GM18861 (cell line): ENCODE results near the gene KRTAP2-1.
"Not testable (repeated sequence)": the region's sequence is repeated elsewhere in the genome, so short reads cannot be mapped to it uniquely, and the experiment has no call there.

Source experiments
- ATAC-seq: cut with Tn5 transposase; IDR thresholded peaks from one replicate; pipeline ENCODE4 v1.9.1; 2021; ENCODE audit not compliant: unreplicated experiment

The KRTAP2-1 gene, protein sequence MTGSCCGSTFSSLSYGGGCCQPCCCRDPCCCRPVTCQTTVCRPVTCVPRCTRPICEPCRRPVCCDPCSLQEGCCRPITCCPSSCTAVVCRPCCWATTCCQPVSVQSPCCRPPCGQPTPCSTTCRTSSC

DNA sequence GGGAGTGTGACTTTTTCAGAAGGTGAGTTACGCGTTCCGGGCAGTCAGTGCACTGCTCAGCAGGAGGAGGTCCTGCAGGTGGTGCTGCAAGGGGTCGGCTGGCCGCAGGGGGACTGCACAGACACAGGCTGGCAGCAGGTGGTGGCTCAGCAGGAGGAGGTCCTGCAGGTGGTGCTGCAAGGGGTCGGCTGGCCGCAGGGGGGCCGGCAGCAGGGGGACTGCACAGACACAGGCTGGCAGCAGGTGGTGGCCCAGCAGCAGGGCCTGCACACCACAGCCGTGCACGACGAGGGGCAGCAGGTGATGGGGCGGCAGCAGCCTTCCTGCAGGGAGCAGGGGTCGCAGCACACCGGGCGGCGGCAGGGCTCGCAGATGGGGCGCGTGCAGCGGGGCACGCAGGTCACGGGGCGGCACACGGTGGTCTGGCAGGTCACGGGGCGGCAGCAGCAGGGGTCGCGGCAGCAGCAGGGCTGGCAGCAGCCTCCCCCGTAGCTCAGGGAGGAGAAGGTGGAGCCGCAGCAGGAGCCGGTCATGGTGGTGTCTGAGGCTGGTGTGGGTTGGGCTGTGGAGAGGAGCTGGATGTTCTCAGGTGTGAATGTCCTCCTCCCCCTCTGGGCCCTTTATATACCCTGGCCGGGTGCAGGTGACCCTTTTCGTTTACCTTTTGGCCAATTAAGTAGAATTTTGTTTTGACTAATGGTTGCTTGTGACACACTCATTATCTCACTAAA, at the start of gene KRTAP2-1:
TSS of gene KRTAP2-1 (minus strand) at position 582 of the 731 bp plus-strand sequence. CDS start at position 533, 49 bp downstream.
- not testable (repeated sequence) for ATAC-seq

DNA sequence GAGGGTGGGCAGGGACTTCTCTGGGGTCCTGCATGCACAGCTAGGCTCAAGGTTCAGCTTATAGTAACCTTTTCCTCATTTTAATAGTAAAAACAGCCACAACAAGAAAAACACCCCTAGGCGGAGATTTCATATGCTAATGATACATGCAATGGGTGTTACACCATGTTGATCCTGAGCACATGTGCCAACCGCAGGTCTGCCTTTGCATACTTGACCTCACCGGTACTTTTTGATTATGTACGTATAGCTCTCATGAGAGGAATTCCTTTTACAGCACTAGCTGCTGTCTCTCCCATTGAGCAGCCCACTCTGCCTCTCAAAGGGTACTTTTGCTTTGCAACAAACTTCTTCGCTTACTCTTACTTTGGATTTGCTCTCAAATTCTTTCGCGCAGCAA, 48.9 kb upstream of the KRTAP2-1 start:
- ATAC-seq = no peak

DNA sequence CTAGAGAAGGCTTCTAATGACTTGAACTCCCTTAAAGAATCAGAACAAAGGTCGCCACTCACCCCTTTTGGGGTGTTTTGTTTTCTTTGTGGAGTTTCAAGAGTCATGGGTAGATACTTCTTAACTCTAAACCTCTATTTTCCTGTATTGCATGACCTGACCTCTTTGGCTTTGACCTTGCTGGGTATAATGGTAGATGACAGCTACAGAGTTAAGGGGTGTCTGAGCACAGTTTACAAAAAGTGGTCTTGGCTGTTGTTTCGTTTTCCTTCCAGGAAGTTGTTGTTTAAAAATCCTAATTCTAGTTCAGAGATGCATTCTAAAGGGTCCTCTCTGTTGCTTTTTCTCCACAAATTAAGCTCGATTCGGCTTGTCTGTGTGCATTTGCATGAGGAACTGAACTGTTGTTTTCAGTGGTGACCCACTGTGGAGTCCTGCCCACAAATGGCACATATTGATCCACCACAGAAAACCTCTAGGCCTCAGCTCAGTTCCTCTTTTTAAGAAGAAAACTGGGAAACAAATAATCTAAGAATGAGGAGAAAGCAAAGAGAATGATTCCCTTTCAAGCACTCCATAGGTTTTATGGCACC, 41.7 kb upstream of the KRTAP2-1 start:
- ATAC-seq = not testable (repeated sequence)

DNA sequence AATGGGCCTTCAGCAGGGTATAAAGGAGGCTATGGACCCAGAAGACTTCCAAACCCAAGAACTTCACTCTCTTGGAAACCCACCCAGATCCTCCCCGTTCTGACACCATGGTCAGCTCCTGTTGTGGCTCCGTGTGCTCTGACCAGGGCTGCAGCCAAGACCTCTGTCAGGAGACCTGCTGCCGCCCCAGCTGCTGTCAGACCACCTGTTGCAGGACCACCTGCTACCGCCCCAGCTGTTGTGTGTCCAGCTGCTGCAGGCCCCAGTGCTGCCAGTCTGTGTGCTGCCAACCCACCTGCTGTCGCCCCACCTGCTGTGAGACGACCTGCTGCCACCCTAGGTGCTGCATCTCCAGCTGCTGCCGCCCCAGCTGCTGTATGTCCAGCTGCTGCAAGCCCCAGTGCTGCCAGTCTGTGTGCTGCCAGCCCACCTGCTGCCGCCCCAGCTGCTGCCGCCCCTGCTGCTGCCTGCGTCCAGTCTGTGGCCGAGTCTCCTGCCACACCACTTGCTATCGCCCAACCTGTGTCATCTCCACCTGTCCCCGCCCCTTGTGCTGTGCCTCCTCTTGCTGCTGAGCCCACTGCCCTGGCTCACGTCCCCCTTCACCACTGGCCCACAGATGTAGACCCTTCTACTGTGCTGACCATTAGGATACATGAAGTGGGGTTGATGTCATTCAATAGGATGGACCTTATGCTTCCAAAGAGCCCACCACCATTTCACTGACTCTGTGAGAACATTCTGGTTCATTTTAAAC, 37.2 kb upstream of the KRTAP2-1 start, which contains the start of gene KRTAP4-7:
TSS of gene KRTAP4-7 (plus strand) at position 51 of the 757 bp plus-strand sequence. CDS start at position 108, 57 bp downstream.
- not testable (repeated sequence) for ATAC-seq

DNA sequence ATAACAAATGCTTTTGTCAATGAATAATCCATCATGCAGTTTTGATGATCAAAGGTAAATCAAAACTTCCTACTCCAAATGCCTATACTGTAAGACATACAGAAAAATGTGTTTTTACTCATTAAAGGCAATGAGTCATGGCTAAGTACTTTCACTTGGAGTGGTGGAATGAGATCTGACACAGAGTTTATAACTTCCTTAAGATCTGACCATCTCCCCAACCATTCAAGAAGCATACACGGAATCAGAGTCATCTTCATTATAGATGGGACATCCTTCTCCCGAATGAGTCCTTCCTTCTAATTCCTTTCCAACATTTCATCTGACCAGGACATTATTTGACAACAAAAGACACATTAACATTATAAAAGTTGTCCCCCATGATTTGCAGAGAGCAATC, 36.3 kb upstream of the KRTAP2-1 start:
- not testable (repeated sequence) for ATAC-seq

DNA sequence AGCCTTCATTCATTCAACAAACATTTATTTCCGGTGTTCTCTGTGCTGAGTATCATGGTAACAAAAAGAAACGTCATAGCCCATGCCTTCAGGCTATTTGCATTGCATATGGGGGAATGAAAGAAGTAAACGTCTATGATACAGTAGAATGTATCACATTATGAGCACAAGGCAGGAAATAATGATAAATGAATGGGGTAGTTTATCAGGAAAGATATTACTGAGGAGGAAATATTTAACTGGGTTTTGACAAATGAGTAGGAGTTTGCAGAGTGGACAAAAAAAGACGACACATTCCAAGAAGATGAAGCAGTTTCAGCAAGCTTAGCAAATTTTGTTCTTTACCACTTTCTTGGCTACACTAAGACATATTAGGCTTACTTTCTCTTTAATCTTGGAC, 35.5 kb upstream of the KRTAP2-1 start:
- ATAC-seq = no peak

DNA sequence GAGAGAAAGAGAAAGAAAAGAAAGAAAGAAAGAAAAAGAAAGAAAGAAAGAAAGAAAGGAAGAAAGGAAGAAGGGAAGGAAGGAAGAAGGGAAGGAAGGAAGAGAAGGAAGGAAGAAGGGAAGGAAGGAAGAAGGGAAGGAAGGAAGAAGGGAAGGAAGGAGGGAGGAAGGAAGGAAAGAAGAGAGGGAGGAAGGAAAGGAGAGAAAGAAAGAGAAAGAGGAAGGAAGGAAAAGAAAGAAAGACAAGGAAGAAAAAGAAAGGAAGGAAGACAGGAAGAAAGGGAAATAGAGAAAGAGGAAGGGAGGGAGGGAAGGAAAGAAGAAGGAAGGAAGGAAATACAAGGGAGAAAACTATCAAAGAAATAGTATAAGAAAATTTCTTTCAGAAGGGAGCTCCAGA, 29.7 kb upstream of the KRTAP2-1 start:
- ATAC-seq = no peak

DNA sequence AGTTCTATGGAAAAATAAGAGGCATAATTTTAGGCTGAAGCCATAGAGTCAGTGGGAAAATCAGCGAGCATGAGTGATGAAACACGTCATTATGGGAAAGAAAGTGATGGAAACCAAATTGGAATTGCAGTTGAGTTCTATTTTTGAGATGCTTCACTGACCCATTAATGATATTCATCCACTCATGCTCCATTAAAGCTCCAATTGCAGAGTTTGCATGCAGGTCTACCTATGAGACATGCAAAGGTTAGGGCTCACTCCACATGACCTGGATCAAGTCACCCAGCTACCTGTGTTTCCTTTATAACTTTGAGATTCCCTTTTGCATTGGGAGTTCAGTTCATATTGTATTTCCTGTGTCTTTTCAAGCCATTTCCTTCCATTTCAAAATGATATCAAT, 26.6 kb upstream of the KRTAP2-1 start:
- ATAC-seq = no peak

DNA sequence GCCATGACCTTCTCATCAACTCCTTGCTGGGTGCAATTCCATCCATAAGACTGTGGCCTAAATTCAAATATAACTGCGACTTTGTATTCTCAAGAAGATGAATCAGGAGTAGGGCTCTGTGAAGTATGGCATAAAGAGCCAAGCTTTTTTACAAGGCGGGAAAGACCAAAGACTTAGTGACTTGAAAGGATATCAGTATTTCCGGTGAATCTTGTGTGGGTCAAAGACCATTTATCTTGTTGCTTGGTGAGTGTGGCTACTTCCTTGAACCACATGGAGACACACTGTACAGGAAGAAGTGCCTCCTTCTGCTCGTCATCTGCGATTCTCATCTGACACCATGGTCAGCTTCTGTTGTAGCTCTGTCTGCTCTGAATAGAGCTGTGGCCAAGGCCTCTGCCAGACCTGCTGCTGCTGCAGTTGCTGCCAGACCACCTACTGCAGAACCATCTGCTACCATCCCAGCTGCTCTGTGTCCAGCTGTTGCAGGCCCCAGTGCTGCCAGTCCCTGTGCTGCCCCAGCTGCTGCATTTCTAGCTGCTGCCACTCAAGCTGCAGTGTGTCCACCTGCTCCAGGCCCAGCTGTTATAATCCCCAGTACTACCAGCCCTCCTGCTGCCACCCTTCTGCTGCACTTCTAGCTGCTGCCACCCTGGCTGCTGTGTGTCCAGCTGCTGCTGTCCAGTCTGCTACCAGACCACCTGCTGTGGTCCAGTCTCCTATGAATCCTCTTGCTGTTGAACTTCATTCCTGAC, 24.7 kb upstream of the KRTAP2-1 start:
- ATAC-seq = no peak

DNA sequence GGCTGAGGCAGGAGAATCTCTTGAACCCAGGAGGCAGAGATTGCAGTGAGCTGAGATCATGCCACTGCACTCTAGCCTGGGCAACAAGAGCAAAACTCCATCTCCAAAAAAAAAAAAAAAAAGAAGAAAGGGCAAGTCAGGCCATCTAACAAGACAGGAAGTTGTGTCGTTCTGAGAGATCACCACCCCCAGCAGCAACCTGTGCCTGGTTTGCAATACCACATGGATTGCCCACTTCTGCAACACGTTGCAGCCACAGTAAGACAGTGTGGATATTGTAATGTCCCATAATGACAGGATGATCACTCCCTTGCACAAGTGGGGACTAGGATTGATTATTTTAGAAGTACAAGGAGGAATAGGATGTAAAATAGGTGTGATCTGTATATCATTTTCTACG, 21.9 kb upstream of the KRTAP2-1 start:
- ATAC-seq = no peak

DNA sequence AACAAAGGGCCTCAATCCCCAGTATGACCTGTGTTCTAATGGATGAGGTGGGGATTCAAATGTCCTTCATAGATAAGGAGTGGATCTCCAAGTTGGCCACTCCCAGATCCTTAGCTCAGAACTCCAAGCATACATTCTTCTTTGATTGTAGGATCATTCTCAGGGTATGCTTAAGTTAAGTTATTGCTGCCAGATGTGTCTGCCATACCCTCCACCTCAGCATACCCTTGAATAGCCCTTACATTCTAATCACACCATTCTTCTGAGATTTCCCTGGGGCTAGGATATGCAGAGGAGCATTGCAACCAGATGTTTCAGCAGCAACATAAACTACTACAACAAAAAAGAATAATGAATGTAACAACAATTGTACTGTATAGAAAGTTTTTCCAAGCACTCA, 20.2 kb upstream of the KRTAP2-1 start:
- ATAC-seq = no peak

DNA sequence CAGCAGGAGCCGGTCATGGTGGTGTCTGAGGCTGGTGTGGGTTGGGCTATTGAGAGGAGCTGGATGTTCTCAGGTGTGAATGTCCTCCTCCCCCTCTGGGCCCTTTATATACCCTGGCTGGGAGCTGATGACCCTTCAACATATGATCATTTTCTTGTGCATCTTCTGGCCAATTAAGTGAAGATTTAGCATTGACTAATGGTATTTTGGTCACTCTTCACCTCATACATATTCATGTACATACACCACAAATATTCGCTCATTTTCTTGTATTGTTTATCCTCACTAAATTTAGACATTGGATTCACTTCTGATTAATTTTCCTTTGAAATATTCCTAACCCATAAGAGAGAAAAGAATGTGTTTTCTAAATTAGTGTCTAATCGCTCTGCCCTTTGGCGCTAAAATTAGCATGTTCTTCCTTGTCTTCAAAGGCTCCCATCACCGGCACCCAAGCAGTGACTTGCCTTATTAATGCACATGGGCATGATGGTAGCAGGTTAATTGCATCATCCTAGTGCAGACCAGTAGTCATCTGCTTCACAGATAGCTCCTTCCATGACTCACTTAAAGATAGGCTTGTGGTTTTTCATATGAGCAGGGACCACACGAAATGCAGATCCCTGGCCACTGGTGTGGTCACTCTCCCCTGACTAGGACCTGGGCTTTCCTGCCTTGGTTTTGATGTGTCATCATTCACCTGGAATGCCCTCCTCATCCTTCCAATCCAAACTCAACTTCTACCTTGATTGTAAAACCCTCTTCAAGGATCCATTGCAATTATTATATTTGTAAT, 18.9 kb upstream of the KRTAP2-1 start, which contains the start of gene KRTAP2-4:
TSS of gene KRTAP2-4 (minus strand) at position 51 of the 796 bp plus-strand sequence. CDS start at position 17, 34 bp downstream.
- ATAC-seq = no peak

DNA sequence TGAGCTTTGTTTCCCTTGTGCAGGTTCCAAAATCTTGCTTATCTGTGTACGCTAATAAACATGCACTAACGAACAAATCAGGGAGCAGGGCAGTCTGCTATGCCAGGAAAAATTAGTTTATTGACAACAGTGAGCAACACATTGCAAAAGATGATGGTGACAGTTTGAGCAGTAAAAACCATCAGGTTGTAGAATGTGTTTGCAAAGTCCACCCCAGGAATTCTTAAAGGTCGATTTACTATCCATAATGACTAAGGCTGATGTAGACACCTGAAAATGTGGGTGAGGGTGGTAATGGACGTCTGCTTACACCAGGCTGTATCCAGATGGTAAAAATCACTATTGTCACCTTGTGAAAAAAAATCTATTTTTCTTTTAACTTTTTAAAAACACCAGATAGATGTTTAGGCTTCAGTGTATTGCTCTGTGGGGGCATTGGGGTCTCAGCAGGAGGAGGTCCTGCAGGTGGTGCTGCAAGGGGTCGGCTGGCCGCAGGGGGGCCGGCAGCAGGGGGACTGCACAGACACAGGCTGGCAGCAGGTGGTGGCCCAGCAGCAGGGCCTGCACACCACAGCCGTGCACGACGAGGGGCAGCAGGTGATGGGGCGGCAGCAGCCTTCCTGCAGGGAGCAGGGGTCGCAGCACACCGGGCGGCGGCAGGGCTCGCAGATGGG, 18.0 kb upstream of the KRTAP2-1 start:
- not testable (repeated sequence) for ATAC-seq

DNA sequence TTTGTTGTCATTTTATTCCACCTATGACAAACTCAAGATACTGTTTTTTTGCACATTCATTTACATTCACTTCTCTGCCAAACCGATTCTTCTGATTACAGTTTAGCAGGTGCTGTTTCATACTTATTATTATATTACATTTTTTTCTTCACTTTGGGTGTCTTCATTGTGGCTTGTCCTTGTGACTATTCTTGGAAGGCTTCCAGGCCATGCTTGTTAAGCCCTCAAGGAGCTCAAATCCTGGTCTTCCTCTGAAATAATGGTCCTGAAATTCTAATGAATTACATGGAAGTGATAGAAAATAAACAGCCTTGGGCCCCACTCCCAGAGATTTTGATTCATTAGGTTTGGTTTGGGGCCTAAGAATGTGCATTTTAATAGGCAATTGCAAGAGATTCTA, 17.2 kb upstream of the KRTAP2-1 start:
- ATAC-seq = no peak

DNA sequence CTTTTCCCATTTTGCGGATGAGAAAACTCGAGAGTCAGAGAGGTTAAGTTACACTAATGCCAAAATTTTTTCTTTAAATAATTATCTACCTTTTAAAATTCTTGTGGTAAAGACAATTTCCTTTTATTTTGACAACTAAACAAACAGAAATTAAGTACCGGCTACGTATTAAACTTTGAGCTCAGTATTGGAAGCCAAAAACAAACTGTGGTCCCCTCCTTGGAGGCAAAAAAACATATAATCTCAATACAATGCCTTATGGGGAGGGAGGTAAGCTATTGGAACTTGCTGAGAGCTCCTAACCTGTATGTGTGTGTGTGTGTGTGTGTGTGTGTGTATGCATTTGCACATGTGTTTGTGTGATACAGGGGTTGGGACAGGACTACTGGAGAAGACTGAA, 16.3 kb upstream of the KRTAP2-1 start:
- no peak for ATAC-seq

DNA sequence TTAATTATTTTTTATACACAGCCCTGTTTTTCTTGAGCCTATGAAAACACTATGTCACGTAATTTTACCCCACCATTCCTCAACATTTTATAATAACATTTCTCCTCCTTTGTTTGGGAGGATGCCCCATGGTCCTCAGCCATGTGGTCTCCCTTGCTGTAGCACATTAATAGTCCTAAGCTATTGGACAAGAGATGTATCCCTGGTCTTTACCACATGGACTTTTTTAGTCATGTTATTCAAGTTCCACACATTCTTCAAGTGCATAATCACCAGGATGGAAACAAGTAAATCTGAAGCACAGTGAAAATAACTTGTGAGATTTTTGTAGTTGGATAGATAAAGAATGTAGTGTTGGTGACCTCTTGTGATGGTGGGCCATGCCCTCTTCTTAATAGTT, 14.8 kb upstream of the KRTAP2-1 start:
- no peak for ATAC-seq

DNA sequence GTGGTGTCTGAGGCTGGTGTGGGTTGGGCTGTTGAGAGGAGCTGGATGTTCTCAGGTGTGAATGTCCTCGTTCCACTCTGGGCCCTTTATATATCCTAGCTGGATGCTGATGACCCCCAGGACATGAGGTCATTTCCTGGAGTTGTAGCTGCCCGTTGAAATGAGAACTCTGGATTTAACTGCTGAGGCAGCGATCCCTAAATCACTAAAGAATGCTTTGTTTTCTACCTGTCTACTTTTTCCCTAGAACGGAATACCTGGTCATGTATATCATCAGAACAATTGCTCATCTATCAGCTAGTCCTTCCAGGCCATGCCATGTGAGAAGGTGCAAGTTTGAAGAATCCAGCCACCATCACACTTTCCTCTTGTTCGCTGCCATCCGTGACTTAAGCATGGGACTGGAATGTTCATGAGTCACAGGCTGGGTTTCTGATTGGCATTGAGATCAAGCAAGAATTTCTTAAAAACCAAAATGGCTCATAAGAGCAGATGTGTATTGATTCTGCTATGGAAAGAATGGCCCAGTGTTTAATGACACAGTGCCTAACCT, 13.0 kb upstream of the KRTAP2-1 start, which contains the start of gene KRTAP2-3:
TSS of gene KRTAP2-3 (minus strand) at position 63 of the 553 bp plus-strand sequence. CDS start 64 bp downstream, outside the sequence.
- ATAC-seq = no peak

DNA sequence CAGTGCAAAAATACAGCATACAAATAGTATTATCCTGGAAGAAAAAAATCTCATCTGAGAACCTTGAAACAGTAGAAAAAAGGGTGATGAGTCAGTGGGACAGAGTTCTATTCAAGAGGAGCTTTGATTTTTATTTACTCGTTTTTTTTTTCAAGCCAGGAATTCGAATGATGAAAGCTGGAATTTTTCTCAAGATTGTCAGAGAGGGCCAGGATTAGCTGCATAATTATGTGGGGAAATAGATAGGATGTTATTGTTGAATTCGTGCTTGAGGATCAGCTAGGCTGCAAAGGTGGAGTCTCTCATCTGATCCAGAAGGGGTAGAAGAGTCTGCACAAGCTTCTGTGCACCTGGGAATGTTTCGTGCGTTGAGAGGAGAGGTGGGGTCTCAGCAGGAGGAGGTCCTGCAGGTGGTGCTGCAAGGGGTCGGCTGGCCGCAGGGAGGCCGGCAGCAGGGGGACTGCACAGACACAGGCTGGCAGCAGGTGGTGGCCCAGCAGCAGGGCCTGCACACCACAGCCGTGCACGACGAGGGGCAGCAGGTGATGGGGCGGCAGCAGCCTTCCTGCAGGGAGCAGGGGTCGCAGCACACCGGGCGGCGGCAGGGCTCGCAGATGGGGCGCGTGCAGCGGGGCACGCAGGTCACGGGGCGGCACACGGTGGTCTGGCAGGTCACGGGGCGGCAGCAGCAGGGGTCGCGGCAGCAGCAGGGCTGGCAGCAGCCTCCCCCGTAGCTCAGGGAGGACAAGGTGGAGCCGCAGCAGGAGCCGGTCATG, 12.3 kb upstream of the KRTAP2-1 start:
- not testable (repeated sequence) for ATAC-seq
